Memory B cell (primary cell): ENCODE measurements around the gene CSNK2A1.

Experiments
- ATAC-seq: fragments of 150-1000 bp; cut with Tn5 transposase; 2 replicates; pipeline ENCODE4 v1.10.0; 2021; ENCODE audit warnings: low read depth, mild to moderate bottlenecking, moderate library complexity
- DNase-seq, 2 donors: peaks; one replicate each; pipeline ENCODE4 v3.0.0; 2022; ENCODE audit warnings: low spot score in 2 of 2
- H3K27ac Mint-ChIP-seq: one replicate; pipeline ENCODE4 v1.8.0; 2022; ENCODE audit warnings: mild to moderate bottlenecking, moderate library complexity, mixed read lengths
- H3K27me3 Mint-ChIP-seq: one replicate; pipeline ENCODE4 v1.8.0; 2022; ENCODE audit warnings: mixed read lengths
- H3K36me3 Mint-ChIP-seq: one replicate; pipeline ENCODE4 v1.8.0; 2022; ENCODE audit warnings: mild to moderate bottlenecking, mixed read lengths
- H3K4me1 Mint-ChIP-seq: one replicate; pipeline ENCODE4 v1.8.0; 2022; ENCODE audit warnings: mixed read lengths
- H3K4me3 Mint-ChIP-seq: one replicate; pipeline ENCODE4 v1.8.0; 2022; ENCODE audit warnings: mild to moderate bottlenecking, moderate library complexity, mixed read lengths
- H3K9me3 Mint-ChIP-seq: one replicate; pipeline ENCODE4 v1.8.0; 2022; ENCODE audit warnings: mixed read lengths

Gene CSNK2A1

GRCh38 chr20:550611-551010 is 7.0 kb upstream of the CSNK2A1 start:
- H3K9me3 Mint-ChIP-seq = no peaks in the 10 kb centered on the region
- no peak for DNase-seq
- no peak for ATAC-seq
- peaks cover 22% of the 10 kb centered on the region for H3K27me3 Mint-ChIP-seq
- H3K36me3 Mint-ChIP-seq = peaks cover 2% of the 10 kb centered on the region
- no peaks in the 10 kb centered on the region for H3K4me1 Mint-ChIP-seq
- H3K4me3 Mint-ChIP-seq = no peak overlapping the region
- no peak overlapping the region for H3K27ac Mint-ChIP-seq

- DNase-seq = no peak
- H3K4me1 Mint-ChIP-seq = no peaks in the 10 kb centered on the region
- peaks cover 2% of the 10 kb centered on the region for H3K36me3 Mint-ChIP-seq
- no peaks in the 10 kb centered on the region for H3K9me3 Mint-ChIP-seq
- no peak for ATAC-seq
- H3K4me3 Mint-ChIP-seq = no peak overlapping the region
- H3K27me3 Mint-ChIP-seq = peaks cover 18% of the 10 kb centered on the region
- no peak overlapping the region for H3K27ac Mint-ChIP-seq
Measured at GRCh38 chr20:549722-550496, 6.3 kb upstream of the CSNK2A1 start.

GRCh38 chr20:548906-549305 is 5.3 kb upstream of the CSNK2A1 start:
- peaks cover 7% of the 10 kb centered on the region for H3K4me1 Mint-ChIP-seq
- no peaks in the 10 kb centered on the region for H3K9me3 Mint-ChIP-seq
- no peak overlapping the region for H3K27ac Mint-ChIP-seq
- H3K36me3 Mint-ChIP-seq = peaks cover 2% of the 10 kb centered on the region
- peaks cover 13% of the 10 kb centered on the region for H3K27me3 Mint-ChIP-seq
- no peak for ATAC-seq
- no peak for DNase-seq
- H3K4me3 Mint-ChIP-seq = no peak overlapping the region

DNA sequence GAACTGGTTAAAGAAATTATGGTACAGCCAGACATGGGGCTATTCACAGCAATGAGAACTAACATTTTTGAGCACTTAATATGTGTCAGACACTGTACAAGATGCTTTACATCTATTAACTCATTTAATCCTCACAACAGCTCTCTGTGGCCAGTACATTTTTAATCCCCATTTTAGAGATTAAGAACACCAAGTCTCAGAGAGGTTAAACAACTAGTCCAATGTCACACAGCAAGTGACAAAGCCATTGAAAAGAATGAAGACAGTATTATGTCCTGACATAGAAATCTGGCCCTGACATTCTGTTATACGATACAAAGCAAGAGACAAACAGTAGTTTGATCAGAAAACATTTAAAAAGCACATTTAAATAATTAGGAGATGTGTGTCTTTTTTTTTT is 3.8 kb upstream of the CSNK2A1 start:
- Mint-ChIP-seq H3K27ac (no peak overlapping the region), H3K4me1 (peaks cover 17% of the 10 kb centered on the region), H3K4me3 (no peak overlapping the region), H3K27me3 (peaks cover 12% of the 10 kb centered on the region), H3K36me3 (peaks cover 3% of the 10 kb centered on the region), H3K9me3 (no peaks in the 10 kb centered on the region)
- ATAC-seq = no peak
- DNase-seq = no peak

GRCh38 chr20:546353-546752 is 2.8 kb upstream of the CSNK2A1 start:
- H3K4me3 Mint-ChIP-seq = no peak overlapping the region
- no peaks in the 10 kb centered on the region for H3K9me3 Mint-ChIP-seq
- H3K27ac Mint-ChIP-seq = no peak overlapping the region
- DNase-seq (no peak), ATAC-seq (no peak)
- H3K36me3 Mint-ChIP-seq = peaks cover 2% of the 10 kb centered on the region
- H3K27me3 Mint-ChIP-seq = peaks cover 8% of the 10 kb centered on the region
- peaks cover 20% of the 10 kb centered on the region for H3K4me1 Mint-ChIP-seq

DNA sequence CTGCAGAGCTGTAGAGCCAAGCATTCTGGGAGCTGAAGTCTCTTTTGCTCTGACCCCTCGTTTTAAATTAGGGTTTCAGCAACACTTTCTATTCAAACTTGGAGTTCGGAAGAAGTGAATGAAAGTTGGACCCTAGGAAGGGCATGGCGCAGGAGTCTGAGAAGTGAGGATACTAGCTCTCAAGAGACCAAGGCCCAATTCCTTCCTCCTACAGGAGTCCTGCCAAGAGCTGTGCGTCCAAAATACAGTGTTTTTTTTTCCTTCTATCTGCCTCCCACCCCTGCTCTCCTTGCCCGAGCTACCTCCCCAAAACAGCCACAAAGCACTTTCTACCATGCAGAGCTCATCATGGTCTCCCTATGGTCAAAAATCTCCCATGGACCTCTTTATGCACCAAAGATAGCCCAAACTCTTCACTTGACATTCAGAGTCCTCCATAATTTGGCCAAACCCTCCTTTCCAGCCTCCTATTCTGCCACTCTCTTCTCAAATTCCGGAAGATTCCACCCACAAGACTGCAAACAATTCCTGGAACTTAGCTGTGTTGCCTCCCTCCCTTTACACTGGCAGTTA is 649 bp upstream of the CSNK2A1 start:
- H3K36me3 Mint-ChIP-seq = peaks cover 5% of the 10 kb centered on the region
- H3K4me1 Mint-ChIP-seq = peaks cover 25% of the 10 kb centered on the region
- H3K27ac Mint-ChIP-seq = peak overlapping the region; percentile 100
- no peaks in the 10 kb centered on the region for H3K27me3 Mint-ChIP-seq
- ATAC-seq (no peak), DNase-seq (no peak)
- H3K4me3 Mint-ChIP-seq = peak overlapping the region; percentile 96
- no peaks in the 10 kb centered on the region for H3K9me3 Mint-ChIP-seq

DNA sequence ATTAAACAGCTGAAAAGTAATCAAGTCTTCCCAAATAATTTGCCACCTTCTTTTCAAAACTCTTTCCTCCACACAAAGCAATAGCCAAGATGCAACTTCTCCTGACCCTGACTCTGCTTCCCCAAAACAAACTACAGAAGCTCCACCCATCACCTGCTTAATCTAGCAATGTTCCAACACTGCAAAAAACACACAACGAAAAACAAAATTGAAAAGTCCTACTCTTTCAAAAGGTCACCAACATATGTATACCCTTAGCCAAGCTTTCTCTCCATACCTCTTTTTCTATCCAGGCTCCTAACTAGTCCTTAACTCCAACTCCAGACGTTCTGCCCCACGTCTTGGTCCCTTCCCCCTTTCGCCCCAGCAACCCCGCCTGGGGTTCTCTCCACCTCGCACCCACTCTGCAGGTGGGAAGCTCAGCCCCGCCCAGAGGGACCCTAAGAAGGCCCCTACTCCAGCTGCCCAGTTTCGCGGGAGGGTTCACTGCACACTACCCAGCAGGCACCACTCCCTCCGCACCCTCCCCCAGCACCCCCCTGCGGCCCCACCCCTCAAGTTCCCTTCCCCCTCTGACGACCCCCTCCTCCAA is 717 bp downstream of the CSNK2A1 start:
- no peaks in the 10 kb centered on the region for H3K27me3 Mint-ChIP-seq

DNA sequence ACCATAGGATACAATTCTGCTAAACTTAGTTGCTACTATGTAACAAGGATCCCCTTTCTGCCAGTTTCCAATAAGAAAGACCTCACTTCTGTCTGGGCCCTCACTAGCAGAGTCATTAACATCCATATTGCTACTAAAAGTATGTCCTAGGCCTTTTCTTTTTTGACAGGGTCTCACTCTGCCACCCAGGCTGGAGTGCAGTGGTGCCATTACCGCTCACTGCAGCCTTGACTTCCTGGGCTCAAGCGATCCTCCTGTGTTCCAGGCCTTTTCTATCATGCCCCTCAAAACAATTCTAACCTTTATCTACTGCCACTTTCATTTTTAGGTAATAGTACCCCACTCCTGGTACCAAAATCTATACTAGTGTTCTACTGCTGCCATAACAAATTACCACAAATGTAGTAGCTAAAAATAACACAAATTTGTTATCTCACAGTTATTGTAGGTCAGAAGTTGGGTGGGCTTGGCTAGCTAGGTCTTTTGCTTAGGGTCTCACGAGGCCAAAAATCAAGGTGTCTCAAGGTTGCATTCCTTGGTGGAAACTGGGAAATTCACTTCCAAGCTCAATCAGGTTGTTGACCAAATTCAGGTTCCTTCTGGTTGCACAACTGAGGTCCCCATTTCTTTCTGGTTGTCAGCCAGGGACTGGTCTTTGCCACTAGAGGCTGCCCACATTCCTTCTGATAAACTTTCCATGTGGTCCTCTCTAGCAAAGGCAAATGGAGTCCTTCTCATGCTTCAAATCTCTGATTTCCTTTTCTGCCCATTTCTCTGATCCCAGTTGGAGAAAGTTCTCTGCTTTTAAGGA is 3.0 kb downstream of the CSNK2A1 start:
- no peak for DNase-seq
- ATAC-seq = no peak
- Mint-ChIP-seq H3K4me1 (peaks cover 50% of the 10 kb centered on the region), H3K4me3 (no peak overlapping the region), H3K36me3 (peaks cover 8% of the 10 kb centered on the region), H3K9me3 (no peaks in the 10 kb centered on the region), H3K27ac (no peak overlapping the region), H3K27me3 (no peaks in the 10 kb centered on the region)

More for the DNA sequence above, 717 bp downstream of the CSNK2A1 start:
- peaks cover 36% of the 10 kb centered on the region for H3K4me1 Mint-ChIP-seq
- peak overlapping the region; percentile 96 for H3K4me3 Mint-ChIP-seq
- H3K36me3 Mint-ChIP-seq = peaks cover 8% of the 10 kb centered on the region
- ATAC-seq = no peak
- DNase-seq = no peak
- no peaks in the 10 kb centered on the region for H3K9me3 Mint-ChIP-seq
- H3K27ac Mint-ChIP-seq = peak overlapping the region; percentile 0

DNA sequence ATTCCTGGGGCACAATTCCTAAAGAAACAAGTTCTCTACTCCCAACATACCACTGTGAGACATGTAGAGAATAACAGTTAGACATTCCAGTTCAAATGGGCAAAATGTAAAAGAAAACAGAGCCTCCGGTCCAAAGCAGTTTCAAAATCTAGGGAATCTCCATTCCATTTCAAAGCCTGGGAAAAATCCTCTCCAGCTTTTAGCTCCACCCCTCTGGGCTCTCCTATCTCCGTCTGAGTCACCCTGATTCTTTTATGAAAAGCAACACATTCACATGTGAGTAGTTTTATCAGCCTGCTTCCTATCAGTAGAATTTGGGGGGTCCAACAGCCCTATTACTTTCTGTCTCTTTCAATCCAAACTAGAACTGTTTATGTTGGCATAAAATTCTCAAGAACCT is 3.7 kb downstream of the CSNK2A1 start:
- peaks cover 55% of the 10 kb centered on the region for H3K4me1 Mint-ChIP-seq
- peak overlapping the region; percentile 23 for H3K27ac Mint-ChIP-seq
- H3K9me3 Mint-ChIP-seq = no peaks in the 10 kb centered on the region
- no peak overlapping the region for H3K4me3 Mint-ChIP-seq
- no peak for ATAC-seq
- H3K36me3 Mint-ChIP-seq = peaks cover 8% of the 10 kb centered on the region
- DNase-seq = no peak
- no peaks in the 10 kb centered on the region for H3K27me3 Mint-ChIP-seq

DNA sequence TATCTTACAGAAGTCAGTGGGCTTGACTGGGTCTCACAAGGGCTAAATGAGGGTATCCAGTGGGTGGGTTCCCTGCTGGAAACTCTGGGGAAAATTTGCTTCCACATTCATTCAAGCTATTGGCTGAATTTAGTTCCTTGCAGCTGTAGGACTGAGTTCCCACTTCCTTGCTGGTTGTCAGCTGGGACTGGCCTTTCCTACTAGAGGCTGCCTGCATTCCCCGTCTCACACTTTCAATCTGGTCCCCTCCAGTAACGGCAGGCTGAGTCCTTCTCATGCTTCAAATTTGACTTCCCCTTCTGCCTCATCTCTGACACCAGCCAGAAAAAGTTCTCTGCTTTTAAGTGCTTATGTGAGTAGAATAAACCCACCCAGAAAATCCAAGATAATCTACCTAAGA is 4.4 kb downstream of the CSNK2A1 start:
- DNase-seq = no peak
- Mint-ChIP-seq H3K36me3 (peaks cover 8% of the 10 kb centered on the region), H3K9me3 (no peaks in the 10 kb centered on the region), H3K4me3 (no peak overlapping the region), H3K27me3 (no peaks in the 10 kb centered on the region), H3K27ac (peak overlapping the region; percentile 23), H3K4me1 (peaks cover 50% of the 10 kb centered on the region)
- ATAC-seq = no peak

DNA sequence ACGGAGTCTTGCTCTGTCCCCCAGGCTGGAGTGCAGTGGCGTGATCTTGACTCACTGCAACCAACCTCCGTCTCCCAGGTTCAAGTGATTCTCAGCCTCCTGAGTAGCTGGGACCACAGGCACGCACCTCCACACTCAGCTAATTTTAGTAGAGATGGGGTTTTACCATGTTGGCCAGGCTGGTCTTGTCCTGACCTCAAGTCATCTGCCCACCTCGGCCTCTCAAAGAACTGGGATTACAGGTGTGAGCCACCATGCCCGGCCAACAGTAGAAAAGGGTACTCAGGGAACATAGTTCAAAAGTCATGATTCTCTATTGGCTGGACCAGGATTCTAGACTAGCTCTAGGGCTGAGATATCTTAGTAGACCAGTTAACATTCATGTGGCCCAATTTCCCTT is 5.6 kb downstream of the CSNK2A1 start:
- Mint-ChIP-seq H3K36me3 (peaks cover 6% of the 10 kb centered on the region), H3K4me1 (peaks cover 50% of the 10 kb centered on the region), H3K27ac (no peak overlapping the region), H3K9me3 (no peaks in the 10 kb centered on the region), H3K4me3 (no peak overlapping the region), H3K27me3 (no peaks in the 10 kb centered on the region)
- ATAC-seq = no peak
- DNase-seq = no peak

DNA sequence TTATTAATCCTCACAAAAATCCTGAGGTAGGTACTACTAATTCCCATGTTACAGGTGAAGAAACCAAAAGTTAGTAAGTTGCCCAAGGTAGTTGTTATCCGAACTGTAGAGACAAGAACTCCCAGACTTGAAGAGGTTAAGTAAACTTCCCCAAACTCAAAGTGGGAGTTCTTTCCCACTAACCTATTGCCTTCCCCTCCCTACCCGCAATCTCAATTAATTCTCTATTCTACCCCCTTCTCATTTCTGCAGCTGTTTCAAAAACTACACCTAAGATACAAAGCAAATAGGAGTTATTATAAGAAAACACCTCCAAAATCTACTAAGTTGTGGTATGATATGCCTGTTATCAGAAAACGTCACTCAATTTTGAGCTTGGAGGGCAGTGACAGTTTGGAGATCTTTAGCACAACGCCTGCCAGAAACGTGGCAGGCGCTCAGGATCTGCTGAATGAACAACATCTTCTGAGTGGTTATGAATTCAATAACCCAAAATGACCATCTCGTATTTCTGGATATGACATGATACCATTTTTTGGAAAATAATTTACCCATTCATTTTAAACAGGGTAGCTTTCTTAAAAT is 7.1 kb downstream of the CSNK2A1 start:
- no peak overlapping the region for H3K4me3 Mint-ChIP-seq
- peak overlapping the region; percentile 39 for H3K27ac Mint-ChIP-seq
- H3K4me1 Mint-ChIP-seq = peaks cover 49% of the 10 kb centered on the region

DNA sequence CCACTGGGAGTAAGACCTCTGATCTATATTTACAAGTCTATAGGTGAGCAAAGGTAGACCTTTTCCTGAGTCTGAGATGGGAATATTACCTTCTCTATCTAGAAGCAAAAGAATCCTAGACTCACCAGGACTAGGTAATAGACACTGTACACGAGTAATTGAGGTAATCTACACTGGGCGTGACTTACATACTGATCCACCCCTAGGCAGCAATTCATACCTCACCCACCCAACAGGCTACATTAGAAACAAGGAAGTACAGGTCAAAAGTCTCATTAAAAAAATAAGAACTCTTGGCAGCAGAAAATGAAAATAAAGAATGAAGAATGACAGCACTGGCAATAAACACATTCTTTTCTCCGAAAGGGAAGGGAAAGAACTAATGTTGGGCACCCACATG is 7.6 kb downstream of the CSNK2A1 start:
- ATAC-seq (peak; percentile 88), DNase-seq (no peak)
- Mint-ChIP-seq H3K36me3 (peaks cover 6% of the 10 kb centered on the region), H3K4me3 (peak overlapping the region; percentile 2), H3K4me1 (peaks cover 49% of the 10 kb centered on the region), H3K27ac (peak overlapping the region; percentile 15), H3K9me3 (no peaks in the 10 kb centered on the region), H3K27me3 (no peaks in the 10 kb centered on the region)

More for the DNA sequence above, 7.1 kb downstream of the CSNK2A1 start:
- H3K36me3 Mint-ChIP-seq = peaks cover 6% of the 10 kb centered on the region
- H3K9me3 Mint-ChIP-seq = no peaks in the 10 kb centered on the region
- no peak for ATAC-seq
- no peak for DNase-seq
- no peaks in the 10 kb centered on the region for H3K27me3 Mint-ChIP-seq

- Mint-ChIP-seq H3K27me3 (no peaks in the 10 kb centered on the region), H3K4me1 (peaks cover 42% of the 10 kb centered on the region), H3K27ac (peak overlapping the region; percentile 28), H3K36me3 (peaks cover 7% of the 10 kb centered on the region), H3K9me3 (no peaks in the 10 kb centered on the region), H3K4me3 (no peak overlapping the region)
- DNase-seq (no peak), ATAC-seq (no peak)
Measured at GRCh38 chr20:533526-533925, 10.1 kb downstream of the CSNK2A1 start.
